H9 (cell line): ENCODE results near the gene ITPR1. TPM values are rescaled to one million over a fixed set of nuclear protein-coding genes. Genes with fewer than 3 reads are reported as not detected.

Experiments used
- DNase-seq: peaks from one replicate; pipeline ENCODE4 v3.0.0-alpha.2; 2017
- H2AFZ ChIP-seq: one replicate; pipeline ENCODE4 v1.6.1; 2013; ENCODE audit warnings: mild to moderate bottlenecking, low read length, control low read depth, moderate library complexity
- H2AK5ac ChIP-seq: 2 replicates; pipeline ENCODE4 v1.6.1; 2013; ENCODE audit warnings: low read length, control low read depth, mixed read lengths; ENCODE audit not compliant: insufficient read length
- H2BK120ac ChIP-seq: one replicate; pipeline ENCODE4 v1.6.1; 2013; ENCODE audit warnings: low read depth, mild to moderate bottlenecking, low read length, control low read depth, inconsistent platforms; ENCODE audit not compliant: poor library complexity, severe bottlenecking
- H2BK12ac ChIP-seq: 2 replicates; pipeline ENCODE4 v1.6.1; 2013; ENCODE audit warnings: low read length, control low read depth, mixed read lengths, low read depth; ENCODE audit not compliant: insufficient read length
- H2BK15ac ChIP-seq: 2 replicates; pipeline ENCODE4 v1.6.1; 2013; ENCODE audit warnings: low read depth, low read length, control low read depth
- H2BK20ac ChIP-seq: one replicate; pipeline ENCODE4 v1.6.1; 2013; ENCODE audit warnings: low read depth, mild to moderate bottlenecking, low read length, control low read depth, inconsistent platforms; ENCODE audit not compliant: poor library complexity, severe bottlenecking
- H2BK5ac ChIP-seq: 2 replicates; pipeline ENCODE4 v1.6.1; 2013; ENCODE audit warnings: low read length, control low read depth, mixed read lengths; ENCODE audit not compliant: insufficient read length
- H3K14ac ChIP-seq: 2 replicates; pipeline ENCODE4 v1.6.1; 2013; ENCODE audit warnings: low read length, control low read depth; ENCODE audit not compliant: insufficient read depth
- H3K18ac ChIP-seq: 2 replicates; pipeline ENCODE4 v1.6.1; 2013; ENCODE audit warnings: low read depth, mild to moderate bottlenecking, mixed read lengths, low read length, control low read depth; ENCODE audit not compliant: insufficient read length
- H3K23ac ChIP-seq: 2 replicates; pipeline ENCODE4 v1.6.1; 2013; ENCODE audit warnings: low read length, control low read depth, mixed read lengths, low read depth; ENCODE audit not compliant: insufficient read length
- H3K23me2 ChIP-seq: 2 replicates; pipeline ENCODE4 v1.6.1; 2013; ENCODE audit warnings: low read depth, mild to moderate bottlenecking, mixed read lengths, low read length, control low read depth; ENCODE audit not compliant: insufficient read length, poor library complexity, severe bottlenecking
- H3K27ac ChIP-seq: 2 replicates; pipeline ENCODE4 v1.5.1; 2013; ENCODE audit warnings: low read length, control low read depth, mixed read lengths, low read depth; ENCODE audit not compliant: insufficient read length
- H3K27me3 ChIP-seq: 2 replicates; pipeline ENCODE4 v1.6.1; 2013; ENCODE audit warnings: low read length, control low read depth, inconsistent platforms; ENCODE audit not compliant: insufficient read depth
- H3K4ac ChIP-seq: 2 replicates; pipeline ENCODE4 v1.6.1; 2013; ENCODE audit warnings: low read depth, mild to moderate bottlenecking, control low read depth, inconsistent platforms, low read length, moderate library complexity
- H3K4me1 ChIP-seq: 2 replicates; pipeline ENCODE4 v1.6.1; 2013; ENCODE audit warnings: low read length, control low read depth, inconsistent platforms; ENCODE audit not compliant: insufficient read depth
- H3K4me2 ChIP-seq: 2 replicates; pipeline ENCODE4 v1.6.1; 2013; ENCODE audit warnings: low read length, control low read depth, mixed read lengths; ENCODE audit not compliant: insufficient read length, insufficient read depth
- H3K56ac ChIP-seq: 2 replicates; pipeline ENCODE4 v1.6.1; 2013; ENCODE audit warnings: low read depth, mild to moderate bottlenecking, mixed read lengths, low read length, control low read depth; ENCODE audit not compliant: insufficient read length
- H3K79me1 ChIP-seq: 2 replicates; pipeline ENCODE4 v1.6.1; 2013; ENCODE audit warnings: low read depth, mild to moderate bottlenecking, moderate library complexity, low read length, control low read depth, inconsistent platforms; ENCODE audit not compliant: insufficient read depth, poor library complexity, severe bottlenecking
- H3K79me2 ChIP-seq: 2 replicates; pipeline ENCODE4 v1.6.1; 2013; ENCODE audit warnings: low read length, control low read depth, inconsistent platforms; ENCODE audit not compliant: insufficient read depth
- H3K9ac ChIP-seq: 2 replicates; pipeline ENCODE4 v1.6.1; 2013; ENCODE audit warnings: low read length, control low read depth, mixed read lengths; ENCODE audit not compliant: insufficient read length; ENCODE audit errors: extremely low read depth
- H3K9me3 ChIP-seq: one replicate; pipeline ENCODE4 v1.6.1; 2013; ENCODE audit warnings: low read depth, low read length, inconsistent platforms; ENCODE audit not compliant: control insufficient read depth
- H3T11ph ChIP-seq: one replicate; pipeline ENCODE4 v1.6.1; 2013; ENCODE audit warnings: mild to moderate bottlenecking, low read length, control low read depth, inconsistent platforms
- H4K20me1 ChIP-seq: one replicate; pipeline ENCODE4 v1.6.1; 2013; ENCODE audit not compliant: control insufficient read depth, insufficient read length, insufficient read depth
- H4K5ac ChIP-seq: 2 replicates; pipeline ENCODE4 v1.6.1; 2013; ENCODE audit warnings: low read depth, mild to moderate bottlenecking, mixed read lengths, low read length, control low read depth; ENCODE audit not compliant: insufficient read length
- H4K8ac ChIP-seq: replicated peaks from 2 replicates; pipeline ENCODE4 v1.6.1; 2013; ENCODE audit warnings: low read length, control low read depth, mixed read lengths, low read depth; ENCODE audit not compliant: insufficient read length
- H4K91ac ChIP-seq: 2 replicates; pipeline ENCODE4 v1.6.1; 2013; ENCODE audit warnings: low read depth, mild to moderate bottlenecking, moderate library complexity, mixed read lengths, low read length, control low read depth; ENCODE audit not compliant: insufficient read length
- H3K27ac Mint-ChIP-seq, 3 experiments: 2 replicates in 2 of 3; 3 replicates in 1 of 3; pipeline ENCODE4 v1.8.0; 2020 to 2021; ENCODE audit warnings: mixed read lengths in 3 of 3, mild to moderate bottlenecking in 1 of 3, moderate library complexity in 1 of 3
- H3K27me3 Mint-ChIP-seq: 2 replicates; pipeline ENCODE4 v1.8.0; 2021; ENCODE audit warnings: low read depth, mild to moderate bottlenecking, moderate library complexity, mixed read lengths
- H3K36me3 Mint-ChIP-seq, 3 experiments: 2 replicates in 2 of 3; 3 replicates in 1 of 3; pipeline ENCODE4 v1.8.0; 2020 to 2021; ENCODE audit warnings: low read depth in 3 of 3, mixed read lengths in 3 of 3; ENCODE audit not compliant: insufficient read depth in 1 of 3
- H3K4me1 Mint-ChIP-seq, 2 experiments: 2 replicates each; pipeline ENCODE4 v1.8.0; 2020; ENCODE audit warnings: mixed read lengths in 2 of 2
- H3K4me3 Mint-ChIP-seq, 2 experiments: 2 replicates in 1 of 2; 3 replicates in 1 of 2; pipeline ENCODE4 v1.8.0; 2020 to 2021; ENCODE audit warnings: mild to moderate bottlenecking in 2 of 2, mixed read lengths in 2 of 2, moderate library complexity in 1 of 2
- H3K9me3 Mint-ChIP-seq, 2 experiments: 2 replicates in 1 of 2; 3 replicates in 1 of 2; pipeline ENCODE4 v1.8.0; 2020; ENCODE audit warnings: mild to moderate bottlenecking in 2 of 2, mixed read lengths in 2 of 2, moderate library complexity in 1 of 2
- CTCF ChIP-seq: fragments of 200-600 bp; sonication (generic); conservative IDR thresholded peaks from 3 replicates; pipeline ENCODE4 v1.8.0; 2021; ENCODE audit warnings: antibody characterized with exemption, mild to moderate bottlenecking
- WGBS: extraction: QIAGEN DNeasy Blood & Tissue Kit; methylation state at CpG from one replicate; pipeline ENCODE4 v1.1.7; 2013; ENCODE audit warnings: missing lambda C conversion rate, low lambda C conversion rate, mixed read lengths; ENCODE audit not compliant: insufficient read length; ENCODE audit errors: extremely low coverage; 5-methylcytosine and 5-hydroxymethylcytosine counted together
- total RNA-seq: library from RNA; stranded (reverse); gene quantifications from 2 replicates; pipeline ENCODE4 v1.2.1, GENCODE V29; 2021

Gene ITPR1
- total RNA-seq, 1 experiment from 2014 or later, result 4.2 TPM

- no peak for TF ChIP-seq CTCF
- no peak overlapping the region for H3K27ac Mint-ChIP-seq
Measured at GRCh38 chr3:4623421-4623999, 130.4 kb downstream of the ITPR1 start.

More at GRCh38 chr3:4623421-4623999, 130.4 kb downstream of the ITPR1 start:
- H3K14ac ChIP-seq, result no peak overlapping the region
- H3K9ac ChIP-seq, result no peak overlapping the region
- no peak overlapping the region for H2AK5ac ChIP-seq
- no peaks in the 10 kb centered on the region for H3K9me3 ChIP-seq
- no peak overlapping the region for H2BK15ac ChIP-seq
- H3K23me2 ChIP-seq, result no peaks in the 10 kb centered on the region
- WGBS, result no CpG with 5 or more reads among the region's 4 CpGs
- H3K56ac ChIP-seq, result no peak overlapping the region
- no peak overlapping the region for H3K27ac ChIP-seq
- Mint-ChIP-seq H3K4me1 (no peaks in the 10 kb centered on the region), H3K9me3 (peaks cover 0 to 5% of the 10 kb centered on the region in 2 experiments; a peak in 4 of 5 replicates), H3K27me3 (peaks cover 2% of the 10 kb centered on the region), H3K4me3 (no peak overlapping the region), H3K36me3 (peaks cover 0 to 2% (median 0%) of the 10 kb centered on the region in 3 experiments; a peak in 2 of 7 replicates)
- no peaks in the 10 kb centered on the region for H4K20me1 ChIP-seq
- H3K27me3 ChIP-seq, result no peaks in the 10 kb centered on the region
- H3K4me2 ChIP-seq, result no peak overlapping the region
- no peak for DNase-seq
- H3K18ac ChIP-seq, result no peak overlapping the region
- H3K4ac ChIP-seq, result no peak overlapping the region
- H2BK20ac ChIP-seq, result no peak overlapping the region
- no peak overlapping the region for H2BK12ac ChIP-seq
- no peak overlapping the region for H3T11ph ChIP-seq
- H3K4me1 ChIP-seq, result no peaks in the 10 kb centered on the region
- no peak overlapping the region for H2BK5ac ChIP-seq
- no peak overlapping the region for H2BK120ac ChIP-seq
- H4K5ac ChIP-seq, result no peak overlapping the region
- H2AFZ ChIP-seq, result no peak overlapping the region
- H3K23ac ChIP-seq, result no peak overlapping the region
- no peaks in the 10 kb centered on the region for H3K79me1 ChIP-seq
- no peaks in the 10 kb centered on the region for H3K79me2 ChIP-seq
- no peak overlapping the region for H4K91ac ChIP-seq
- H4K8ac ChIP-seq, result no peak overlapping the region
